Left lung (tissue), 10 donors: ENCODE data around the gene FLT4. TPM values are rescaled to one million over a fixed set of nuclear protein-coding genes. Genes with fewer than 3 reads are reported as not detected.

Experiments used
- ATAC-seq: fragments of 200-7000 bp; cut with Tn5 transposase; one replicate; pipeline ENCODE4 v1.9.1; 2020; ENCODE audit warnings: moderate library complexity
- DNase-seq, 4 donors: peaks; one replicate each; pipeline ENCODE4 v3.0.0-alpha.2; 2013 to 2020
- H3K27ac ChIP-seq, 2 donors: fragments of 200-600 bp; sonication (generic) in 1 of 2; one replicate each; pipeline versions ENCODE4 v1.5.0 to v1.8.0; 2020 to 2021
- H3K27me3 ChIP-seq, 2 donors: fragments of 200-600 bp; sonication (generic) in 1 of 2; one replicate each; pipeline versions ENCODE4 v1.5.0 to v1.8.0; 2020 to 2021
- H3K36me3 ChIP-seq, 2 donors: fragments of 200-600 bp; sonication (generic) in 1 of 2; one replicate each; pipeline versions ENCODE4 v1.5.0 to v1.8.0; 2020 to 2021
- H3K4me1 ChIP-seq, 2 donors: fragments of 200-600 bp; one replicate each; pipeline ENCODE4 v1.8.0; 2021
- H3K4me3 ChIP-seq, 2 donors: fragments of 200-600 bp; sonication (generic) in 1 of 2; one replicate each; pipeline versions ENCODE4 v1.5.0 to v1.8.0; 2020 to 2021; ENCODE audit warnings: mild to moderate bottlenecking in 1 of 2
- H3K9me3 ChIP-seq, 2 donors: fragments of 200-600 bp; sonication (generic) in 1 of 2; one replicate each; pipeline versions ENCODE4 v1.5.0 to v1.8.0; 2020 to 2021
- CTCF ChIP-seq, 2 donors: fragments of 200-600 bp; sonication (generic) in 1 of 2; IDR thresholded peaks; one replicate each; pipeline versions ENCODE4 v1.5.0 to v1.8.0; 2021; ENCODE audit warnings: antibody characterized with exemption in 2 of 2
- intact Hi-C, 2 donors: fragments of 100-400 bp; cut with DNase I; formaldehyde crosslinking; loops; one replicate each; pipeline versions ENCODE4 v1.11.2 to v1.14.2; 2022
- polyA plus RNA-seq, 6 donors: library from polyadenylated mRNA; unstranded; fragments of 120-200 nt; gene quantifications; one replicate each; pipeline ENCODE4 v1.2.1, GENCODE V29; 2013; ENCODE audit not compliant: insufficient read length in 6 of 6
- total RNA-seq, 2 donors: library from RNA; stranded (reverse); fragmentation: NEBNext Ultra II Directional; extraction: Animal tissue kit (Norgen Biotek cat#: 25700); gene quantifications; one replicate each; pipeline ENCODE4 v1.2.1, GENCODE V29; 2021
- donor health status: DM: no; HTN: yes; CAD: no.
- donor health status: DM: no; HTN: no; CAD: no.

The FLT4 gene
- total and polyA plus RNA-seq, 8 donors, result 21.7 to 48.5 (median 38.2) TPM

DNA sequence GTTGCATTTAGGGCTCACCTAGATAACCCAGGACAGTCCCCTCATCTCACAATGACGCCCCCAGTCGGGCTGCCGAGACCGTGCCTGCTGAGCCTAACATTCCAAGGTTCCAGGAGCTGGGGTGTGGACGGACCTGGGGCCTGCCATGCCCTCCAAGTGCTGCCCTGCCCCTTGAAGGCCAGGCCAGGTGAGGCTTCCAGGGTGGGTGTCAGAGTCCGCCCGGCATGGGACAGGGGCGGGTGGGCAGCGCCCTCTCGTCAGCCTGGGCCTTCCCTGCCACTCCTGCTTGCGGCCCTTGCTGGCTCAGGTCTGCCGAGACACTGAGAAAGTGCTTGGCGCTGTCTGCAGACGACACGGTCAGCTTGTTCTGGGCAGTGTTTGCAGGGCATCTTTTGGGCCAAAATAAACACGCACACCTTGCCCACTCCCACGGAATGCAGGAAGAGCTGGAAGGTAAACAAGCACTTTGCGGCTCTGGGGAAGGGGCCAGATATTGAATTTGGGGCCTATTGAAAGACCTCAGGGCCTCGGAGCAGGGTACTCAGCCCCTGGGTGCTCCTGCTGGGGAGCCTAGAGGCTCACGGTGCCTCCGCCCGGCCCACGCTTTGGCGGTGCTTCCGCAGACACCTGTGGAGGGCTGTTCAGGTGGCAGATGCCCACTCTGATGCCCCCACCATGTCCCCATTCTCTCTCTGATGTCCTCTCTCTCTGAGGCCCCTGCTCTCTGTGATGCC, 53.9 kb downstream of the FLT4 start:
- Histone ChIP-seq H3K27me3 (peaks cover 12 to 24% of the 10 kb centered on the region in 2 donors), H3K4me3 (no peak overlapping the region), H3K9me3 (no peaks in the 10 kb centered on the region), H3K4me1 (peaks cover 8 to 16% of the 10 kb centered on the region in 2 donors), H3K27ac (no peak overlapping the region), H3K36me3 (no peaks in the 10 kb centered on the region)
- peak; percentile 18 for ATAC-seq
- peak in 1 of 4 donors; percentile 61 for DNase-seq
- TF ChIP-seq CTCF (IDR thresholded peaks at IDR 0.05), result no peak
- intact Hi-C loops, result no loop called here

DNA sequence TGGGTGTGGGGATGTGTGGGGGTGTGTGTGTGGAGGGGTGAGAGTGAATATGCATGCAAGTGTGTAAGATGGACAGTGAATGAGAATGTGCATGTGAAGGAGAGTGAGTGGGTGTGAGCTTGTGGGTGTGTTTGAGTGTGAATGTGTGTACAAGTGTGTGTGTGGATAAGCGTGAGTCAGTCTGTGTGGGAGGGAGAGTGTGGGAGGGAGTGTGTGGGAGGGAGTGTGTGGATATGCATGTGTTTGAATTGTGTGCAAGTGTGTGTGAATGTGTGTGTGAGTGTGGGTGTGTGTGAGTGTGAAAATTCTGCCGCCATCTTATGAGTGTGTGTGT, 54.4 kb downstream of the FLT4 start:
- ATAC-seq (no peak), DNase-seq (no peak)
- H3K36me3 ChIP-seq, result no peaks in the 10 kb centered on the region
- peaks cover 17 to 29% of the 10 kb centered on the region in 2 donors for H3K27me3 ChIP-seq
- H3K27ac ChIP-seq, result no peak overlapping the region
- no peak for TF ChIP-seq CTCF (IDR thresholded peaks at IDR 0.05)
- no peaks in the 10 kb centered on the region for H3K9me3 ChIP-seq
- no peak overlapping the region for H3K4me3 ChIP-seq
- intact Hi-C loops, result no loop called here
- peaks cover 13 to 21% of the 10 kb centered on the region in 2 donors for H3K4me1 ChIP-seq

GRCh38 chr5:180594311-180595045, 54.9 kb downstream of the FLT4 start:
- ATAC-seq (no peak), DNase-seq (peak in 1 of 4 donors; percentile 74)
- intact Hi-C loops, result no loop called here
- TF ChIP-seq CTCF (IDR thresholded peaks at IDR 0.05), result no peak
- peaks cover 22 to 34% of the 10 kb centered on the region in 2 donors for H3K27me3 ChIP-seq
- H3K27ac ChIP-seq, result no peak overlapping the region
- no peak overlapping the region for H3K4me3 ChIP-seq
- no peaks in the 10 kb centered on the region for H3K9me3 ChIP-seq
- peaks cover 13 to 26% of the 10 kb centered on the region in 2 donors for H3K4me1 ChIP-seq
- no peaks in the 10 kb centered on the region for H3K36me3 ChIP-seq

- DNase-seq (peak in 1 of 4 donors; percentile 49), ATAC-seq (no peak)
- Histone ChIP-seq H3K36me3 (no peaks in the 10 kb centered on the region), H3K4me1 (peaks cover 13 to 26% of the 10 kb centered on the region in 2 donors), H3K9me3 (no peaks in the 10 kb centered on the region), H3K27ac (no peak overlapping the region), H3K4me3 (no peak overlapping the region), H3K27me3 (peaks cover 27 to 43% of the 10 kb centered on the region in 2 donors)
- intact Hi-C loops, result no loop called here
- TF ChIP-seq CTCF (IDR thresholded peaks at IDR 0.05), result no peak
These were observed 55.8 kb downstream of the FLT4 start for GRCh38 chr5:180593446-180594206.

DNA sequence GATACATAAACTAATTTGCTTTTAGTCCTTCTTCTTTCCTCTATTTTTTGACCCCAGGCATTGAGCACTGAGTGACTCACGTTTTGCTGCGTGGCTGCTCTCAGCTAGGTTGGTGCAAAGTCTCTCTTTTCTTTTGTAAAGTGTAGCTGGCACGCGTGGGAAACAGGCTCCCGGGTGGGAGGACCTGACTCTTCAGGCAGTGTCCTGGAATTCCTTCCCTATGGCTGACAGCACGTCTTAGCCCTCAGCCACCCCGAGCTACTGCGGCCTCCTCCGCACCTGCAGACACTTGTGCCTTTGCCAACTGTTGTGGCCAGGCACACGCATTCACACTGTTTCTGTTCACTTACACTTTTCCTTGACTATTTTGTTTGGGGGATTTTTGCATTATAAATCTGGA, 57.2 kb downstream of the FLT4 start:
- intact Hi-C loops, result no loop called here
- peaks cover 13 to 26% of the 10 kb centered on the region in 2 donors for H3K4me1 ChIP-seq
- no peak for DNase-seq
- no peak for ATAC-seq
- H3K4me3 ChIP-seq, result no peak overlapping the region
- H3K27me3 ChIP-seq, result peaks cover 27 to 52% of the 10 kb centered on the region in 2 donors
- H3K9me3 ChIP-seq, result no peaks in the 10 kb centered on the region
- no peak overlapping the region for H3K27ac ChIP-seq
- H3K36me3 ChIP-seq, result no peaks in the 10 kb centered on the region
- no peak for TF ChIP-seq CTCF (IDR thresholded peaks at IDR 0.05)
